Neutrophil (primary cell): Measurements from ENCODE around the gene MC1R.

Experiments
- H3K27ac ChIP-seq: fragments of 200-600 bp; sonication (generic); 2 replicates; pipeline ENCODE4 v1.5.1; 2016; ENCODE audit warnings: mild to moderate bottlenecking, moderate library complexity
- H3K27me3 ChIP-seq: fragments of 200-600 bp; sonication (generic); 2 replicates; pipeline ENCODE4 v1.6.0; 2016; ENCODE audit warnings: mild to moderate bottlenecking
- H3K36me3 ChIP-seq: fragments of 200-600 bp; sonication (generic); 2 replicates; pipeline ENCODE4 v1.5.1; 2017
- H3K4me1 ChIP-seq, 2 experiments: fragments of 200-600 bp in 1 of 2; sonication (generic) in 1 of 2; 1 replicate in 1 of 2; 2 replicates in 1 of 2; pipeline versions ENCODE4 v1.5.1 to v1.6.1; 2013 to 2016; ENCODE audit warnings: low read depth in 1 of 2, low read length in 1 of 2, mild to moderate bottlenecking in 1 of 2, moderate library complexity in 1 of 2; ENCODE audit not compliant: control insufficient read depth in 1 of 2, insufficient read depth in 1 of 2
- H3K4me3 ChIP-seq, 2 experiments: fragments of 200-600 bp in 1 of 2; sonication (generic) in 1 of 2; 1 replicate in 1 of 2; 2 replicates in 1 of 2; pipeline ENCODE4 v1.5.1; 2013 to 2016; ENCODE audit warnings: low read depth in 1 of 2, low read length in 1 of 2, mild to moderate bottlenecking in 1 of 2, moderate library complexity in 1 of 2
- H3K9me3 ChIP-seq: fragments of 200-600 bp; sonication (generic); 2 replicates; pipeline ENCODE4 v1.5.1; 2016
- TF ChIP-seq, protein P1 (sequence below): fragments of 200-600 bp; sonication (generic); IDR thresholded peaks from 2 replicates; pipeline ENCODE4 v1.5.1; 2016; ENCODE audit warnings: antibody characterized with exemption

Gene MC1R

GRCh38 chr16:89921702-89922476 lies 3.2 kb downstream of the MC1R start:
- TF ChIP-seq, protein P1, sequence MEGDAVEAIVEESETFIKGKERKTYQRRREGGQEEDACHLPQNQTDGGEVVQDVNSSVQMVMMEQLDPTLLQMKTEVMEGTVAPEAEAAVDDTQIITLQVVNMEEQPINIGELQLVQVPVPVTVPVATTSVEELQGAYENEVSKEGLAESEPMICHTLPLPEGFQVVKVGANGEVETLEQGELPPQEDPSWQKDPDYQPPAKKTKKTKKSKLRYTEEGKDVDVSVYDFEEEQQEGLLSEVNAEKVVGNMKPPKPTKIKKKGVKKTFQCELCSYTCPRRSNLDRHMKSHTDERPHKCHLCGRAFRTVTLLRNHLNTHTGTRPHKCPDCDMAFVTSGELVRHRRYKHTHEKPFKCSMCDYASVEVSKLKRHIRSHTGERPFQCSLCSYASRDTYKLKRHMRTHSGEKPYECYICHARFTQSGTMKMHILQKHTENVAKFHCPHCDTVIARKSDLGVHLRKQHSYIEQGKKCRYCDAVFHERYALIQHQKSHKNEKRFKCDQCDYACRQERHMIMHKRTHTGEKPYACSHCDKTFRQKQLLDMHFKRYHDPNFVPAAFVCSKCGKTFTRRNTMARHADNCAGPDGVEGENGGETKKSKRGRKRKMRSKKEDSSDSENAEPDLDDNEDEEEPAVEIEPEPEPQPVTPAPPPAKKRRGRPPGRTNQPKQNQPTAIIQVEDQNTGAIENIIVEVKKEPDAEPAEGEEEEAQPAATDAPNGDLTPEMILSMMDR, result no peak
- Histone ChIP-seq H3K4me3 (peak overlapping the region in 1 of 2 experiments; percentile 61), H3K27me3 (peaks cover 100% of the 10 kb centered on the region), H3K9me3 (no peaks in the 10 kb centered on the region), H3K27ac (no peak overlapping the region), H3K4me1 (peaks cover 26 to 44% of the 10 kb centered on the region in 2 experiments), H3K36me3 (no peaks in the 10 kb centered on the region)

- H3K4me1 ChIP-seq, result peaks cover 26 to 43% of the 10 kb centered on the region in 2 experiments
Measured at GRCh38 chr16:89922477-89922883, 3.8 kb downstream of the MC1R start.

GRCh38 chr16:89922884-89923639 lies 4.4 kb downstream of the MC1R start, which contains the start of gene TUBB3:
TSS of gene TUBB3 (plus strand) at chr16:89923342. CDS start at chr16:89923402, 60 bp downstream.
- H3K9me3 ChIP-seq, result no peaks in the 10 kb centered on the region
- no peaks in the 10 kb centered on the region for H3K36me3 ChIP-seq
- H3K4me3 ChIP-seq, result peak within 1 kb of the TSS; percentile 57 to 61
- TF ChIP-seq, protein P1, result no peak
- H3K27ac ChIP-seq, result no peak within 1 kb of the TSS
- H3K27me3 ChIP-seq, result peaks cover 100% of the 10 kb centered on the region
- H3K4me1 ChIP-seq, result peaks cover 20 to 37% of the 10 kb centered on the region in 2 experiments

More at GRCh38 chr16:89922477-89922883, 3.8 kb downstream of the MC1R start:
- Histone ChIP-seq H3K27ac (no peak overlapping the region), H3K36me3 (no peaks in the 10 kb centered on the region), H3K4me3 (peak overlapping the region; percentile 57 to 61), H3K27me3 (peaks cover 100% of the 10 kb centered on the region), H3K9me3 (no peaks in the 10 kb centered on the region)
- TF ChIP-seq, protein P1, result no peak

DNA sequence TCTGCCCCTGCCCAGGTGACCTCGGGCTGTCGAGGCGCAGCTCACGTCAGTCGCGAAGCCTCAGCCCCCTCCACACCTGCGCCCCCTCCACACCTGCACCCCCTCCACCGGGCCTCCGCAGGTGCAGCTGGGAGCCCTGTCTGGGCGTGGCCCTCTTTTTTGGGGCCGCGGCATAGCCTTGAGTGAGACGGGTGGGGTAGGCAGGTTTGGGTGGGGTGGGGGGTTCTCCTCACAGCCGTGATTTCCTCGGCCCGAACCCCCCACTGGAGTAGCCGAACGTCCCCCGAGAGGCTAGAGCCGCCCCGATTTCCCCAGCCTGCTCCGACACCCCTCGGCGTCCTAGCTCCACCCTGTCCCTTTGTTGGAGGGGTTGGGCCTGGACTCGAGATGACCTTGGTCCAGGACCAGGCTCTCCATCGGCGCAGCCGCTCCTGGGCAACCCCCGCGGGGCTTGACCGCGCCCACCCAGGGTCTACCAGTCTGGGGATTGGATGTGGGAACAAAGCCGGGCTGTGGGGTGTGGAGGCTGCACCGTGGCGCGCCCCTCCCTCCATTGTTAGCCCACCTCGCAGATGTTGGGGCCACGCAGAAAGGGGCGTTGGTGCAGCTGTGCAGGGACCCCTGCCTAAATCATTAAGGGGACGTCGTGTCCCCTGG lies 5.1 kb downstream of the MC1R start:
- H3K27ac ChIP-seq, result no peak overlapping the region
- H3K4me3 ChIP-seq, result peak overlapping the region; percentile 57 to 61
- peaks cover 14 to 30% of the 10 kb centered on the region in 2 experiments for H3K4me1 ChIP-seq
- no peaks in the 10 kb centered on the region for H3K9me3 ChIP-seq
- TF ChIP-seq, protein P1, result no peak
- H3K27me3 ChIP-seq, result peaks cover 100% of the 10 kb centered on the region
- H3K36me3 ChIP-seq, result no peaks in the 10 kb centered on the region

DNA sequence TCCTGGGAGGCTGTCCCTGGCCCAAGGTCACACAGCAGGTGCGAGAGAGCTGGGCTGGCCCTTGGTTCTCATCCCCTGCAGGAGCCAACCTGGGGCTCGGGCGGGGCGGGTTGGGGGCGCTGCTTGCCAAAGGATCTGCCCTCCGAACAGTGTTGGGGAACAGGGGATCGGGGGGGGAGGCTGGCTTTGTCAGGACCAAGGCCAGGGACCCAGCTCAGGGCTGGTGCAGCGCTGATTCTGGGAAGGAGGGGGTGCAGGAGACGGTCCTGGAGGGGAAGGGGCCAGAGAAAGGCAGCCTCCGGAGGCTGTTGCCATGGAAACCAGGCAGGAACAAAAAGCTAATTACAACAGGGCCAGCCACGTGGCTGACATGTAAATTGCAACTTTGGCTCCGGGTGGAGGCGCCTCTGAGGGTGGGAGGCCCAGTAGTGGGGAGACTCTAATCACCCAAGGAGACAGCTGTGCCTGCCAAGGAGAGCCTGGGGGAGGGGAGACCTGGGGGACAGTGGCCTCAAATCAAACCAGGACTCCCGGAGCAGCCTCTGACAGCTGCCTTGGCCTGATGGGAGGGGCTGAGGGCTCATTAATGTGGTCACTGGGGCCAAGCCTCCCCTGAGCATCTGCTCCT lies 5.7 kb downstream of the MC1R start:
- Histone ChIP-seq H3K4me1 (peaks cover 14 to 28% of the 10 kb centered on the region in 2 experiments), H3K36me3 (no peaks in the 10 kb centered on the region), H3K27ac (no peak overlapping the region), H3K27me3 (peaks cover 99% of the 10 kb centered on the region), H3K9me3 (no peaks in the 10 kb centered on the region), H3K4me3 (no peak overlapping the region)
- TF ChIP-seq, protein P1, result no peak
